NCI-H82 treated with DMSO at 0.1 percent for 48 hours (cell line): ENCODE data around the gene SLC7A8.

Experiments
- DNase-seq: peaks from one replicate; lab custom pipeline; 2025; ENCODE audit not compliant: unreplicated experiment; lab: John Stamatoyannopoulos, UW

The SLC7A8 gene

GRCh38 chr14:23159532-23159931, 23.9 kb downstream of the SLC7A8 start:
- no peak for DNase-seq

- DNase-seq = no peak
Measured at GRCh38 chr14:23158779-23159178, 24.7 kb downstream of the SLC7A8 start.

GRCh38 chr14:23154964-23155587, 28.4 kb downstream of the SLC7A8 start:
- peak; percentile 93 for DNase-seq

- DNase-seq = peak; percentile 77
Measured at GRCh38 chr14:23153851-23154796, 29.3 kb downstream of the SLC7A8 start.

DNA sequence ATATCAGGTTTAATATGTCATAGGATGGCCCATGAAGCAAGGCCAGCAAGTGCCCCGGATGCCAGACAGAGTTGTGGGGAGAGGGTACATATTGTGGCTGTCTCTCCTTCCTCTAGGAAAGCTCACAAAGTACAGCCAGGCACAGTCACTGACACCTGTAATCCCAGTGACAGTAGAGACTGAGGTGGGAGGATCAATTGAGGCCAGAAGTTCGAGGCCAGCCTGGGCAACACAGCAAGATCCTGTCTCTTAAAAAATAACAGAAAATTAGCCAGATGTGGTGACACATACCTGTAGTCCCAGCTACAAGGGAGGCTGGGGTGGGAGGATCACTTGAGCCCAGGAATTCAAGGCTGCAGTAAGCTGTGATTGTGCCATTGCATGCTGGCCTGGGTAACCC, 32.1 kb downstream of the SLC7A8 start:
- no peak for DNase-seq

- DNase-seq = no peak
Measured at GRCh38 chr14:23149745-23150144, 33.7 kb downstream of the SLC7A8 start.

DNA sequence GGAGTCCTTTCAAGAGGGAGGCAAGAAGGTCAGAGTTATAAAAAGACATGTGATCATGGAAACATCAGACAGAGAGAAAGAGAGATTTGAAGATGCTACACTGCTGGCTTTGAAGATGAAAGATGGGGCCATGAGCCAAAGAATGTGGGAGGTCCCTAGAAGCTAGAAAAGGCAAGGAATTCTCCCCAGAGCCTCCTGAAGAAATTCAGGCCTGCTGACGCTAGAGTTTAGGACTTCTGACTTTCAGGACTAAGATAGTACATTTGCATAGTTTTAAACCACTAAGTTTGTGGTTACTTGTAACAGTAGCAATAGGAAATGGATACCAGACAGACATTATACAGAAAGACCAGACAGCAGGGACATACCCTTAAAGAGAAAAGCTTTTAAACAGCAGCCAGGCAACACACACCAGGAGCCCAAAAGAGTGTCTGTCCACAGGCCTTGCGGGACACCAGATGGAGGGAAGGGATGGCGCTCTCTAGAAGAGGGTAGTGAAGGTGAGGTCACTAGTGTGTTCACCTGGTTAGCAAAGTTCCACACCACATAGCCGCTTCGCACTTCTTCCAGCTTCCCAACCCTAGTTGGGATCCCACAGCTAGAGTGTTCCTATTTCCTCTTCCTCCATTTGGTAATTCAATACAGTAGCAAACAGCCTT, 34.7 kb downstream of the SLC7A8 start:
- no peak for DNase-seq

GRCh38 chr14:23147676-23148075, 35.8 kb downstream of the SLC7A8 start:
- DNase-seq = no peak

GRCh38 chr14:23146980-23147379, 36.5 kb downstream of the SLC7A8 start:
- no peak for DNase-seq

DNA sequence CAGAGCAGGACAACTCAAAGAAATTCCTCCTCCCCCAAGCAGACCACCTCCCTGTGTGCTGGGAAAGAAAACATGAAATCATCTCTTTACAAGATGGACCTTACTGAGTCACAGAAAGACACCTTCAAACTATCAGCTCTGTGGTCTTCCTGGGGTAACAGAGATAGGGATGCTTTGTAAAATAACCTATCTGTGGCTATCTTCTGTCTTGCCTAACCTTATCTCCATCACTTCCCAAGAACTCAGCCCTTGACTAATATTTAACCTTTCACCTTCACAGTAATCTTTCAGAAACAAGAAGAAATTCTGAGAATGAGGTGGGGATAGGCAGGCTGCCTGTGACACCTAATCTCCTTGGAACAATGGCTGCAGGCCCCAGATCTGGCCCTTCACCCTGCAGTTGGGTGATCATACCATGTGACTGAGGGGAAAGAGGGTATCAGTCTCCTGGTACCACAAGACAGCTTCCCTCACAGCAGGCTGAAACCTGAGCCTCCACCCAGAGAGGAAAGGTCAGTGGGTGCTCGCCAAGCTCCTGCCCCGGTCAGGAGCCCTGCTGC, 37.0 kb downstream of the SLC7A8 start:
- no peak for DNase-seq

- DNase-seq = peak; percentile 26
Measured at GRCh38 chr14:23145794-23146350, 37.6 kb downstream of the SLC7A8 start.

GRCh38 chr14:23143911-23144310, 39.5 kb downstream of the SLC7A8 start:
- no peak for DNase-seq

DNA sequence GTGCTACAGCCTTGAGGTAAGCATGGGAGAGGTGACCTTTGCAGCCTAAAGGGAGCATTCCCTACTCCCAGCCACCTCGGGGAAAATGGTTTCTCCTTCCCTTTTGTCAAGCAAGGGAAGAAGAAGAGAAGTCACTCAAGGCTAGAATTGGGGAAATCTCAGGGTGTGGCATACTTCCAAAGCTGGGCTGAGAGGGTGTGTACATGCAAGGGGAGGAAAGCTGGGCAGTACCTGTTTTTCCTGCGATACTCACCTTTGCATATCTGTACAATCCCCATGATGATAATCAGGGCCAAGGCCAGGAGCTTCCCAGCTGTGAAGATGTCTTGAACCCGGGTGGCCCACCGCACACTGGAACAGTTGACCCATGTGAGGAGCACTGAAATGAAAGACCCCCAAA, 40.6 kb downstream of the SLC7A8 start:
- DNase-seq = no peak

GRCh38 chr14:23141706-23142444, 41.6 kb downstream of the SLC7A8 start:
- DNase-seq = no peak

DNA sequence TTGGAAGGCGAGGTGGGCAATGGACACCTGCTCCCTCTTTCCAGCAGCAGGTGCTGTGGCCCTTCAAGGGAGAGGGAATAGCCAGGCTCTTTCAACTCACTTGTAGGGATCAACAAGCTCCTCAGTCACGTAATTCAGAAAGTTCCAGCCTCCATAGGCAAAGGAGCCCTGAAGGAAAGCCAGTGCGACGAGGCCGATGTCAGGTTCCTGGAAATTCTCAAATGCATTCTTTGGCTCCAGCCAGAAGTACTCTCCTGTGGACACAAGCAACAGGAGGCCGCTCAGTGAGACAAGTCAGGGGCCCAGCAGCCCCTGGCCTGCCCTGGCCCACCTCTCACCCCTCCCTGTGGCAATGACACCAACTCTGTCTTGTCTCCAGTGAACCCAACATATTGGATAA, 43.1 kb downstream of the SLC7A8 start:
- no peak for DNase-seq

- no peak for DNase-seq
Measured at GRCh38 chr14:23139874-23140273, 43.6 kb downstream of the SLC7A8 start.

GRCh38 chr14:23137813-23138535, 45.5 kb downstream of the SLC7A8 start:
- DNase-seq = peak; percentile 83

DNA sequence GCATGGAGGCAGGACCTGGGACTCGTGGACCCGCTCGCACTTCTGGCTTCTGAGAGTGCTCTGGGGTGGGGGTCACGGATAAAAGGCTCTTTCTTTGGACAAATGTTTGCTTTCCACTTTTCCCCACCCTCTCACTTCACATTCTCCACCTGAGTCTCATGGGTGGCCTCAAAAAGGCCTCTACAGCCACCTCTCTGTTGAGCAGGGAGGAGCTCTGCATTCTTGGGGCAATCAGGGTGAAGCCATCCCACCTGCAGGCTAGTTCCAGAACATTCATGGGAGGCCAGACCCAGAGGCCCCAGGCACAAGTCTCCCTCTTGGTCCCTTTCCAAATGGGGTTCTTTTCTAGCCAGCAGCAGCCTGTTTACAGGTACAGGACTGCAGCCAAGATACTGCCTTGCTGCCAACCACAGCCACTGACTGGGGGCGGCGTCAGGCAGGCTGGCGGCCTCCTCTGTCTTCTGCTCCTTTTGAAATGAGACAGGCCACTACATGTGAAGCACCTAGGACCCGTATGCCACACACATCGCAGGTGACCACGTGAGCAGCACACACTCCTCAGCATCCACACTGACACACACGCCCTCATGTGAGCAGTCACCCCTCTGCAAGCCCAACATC, 46.2 kb downstream of the SLC7A8 start:
- no peak for DNase-seq

DNA sequence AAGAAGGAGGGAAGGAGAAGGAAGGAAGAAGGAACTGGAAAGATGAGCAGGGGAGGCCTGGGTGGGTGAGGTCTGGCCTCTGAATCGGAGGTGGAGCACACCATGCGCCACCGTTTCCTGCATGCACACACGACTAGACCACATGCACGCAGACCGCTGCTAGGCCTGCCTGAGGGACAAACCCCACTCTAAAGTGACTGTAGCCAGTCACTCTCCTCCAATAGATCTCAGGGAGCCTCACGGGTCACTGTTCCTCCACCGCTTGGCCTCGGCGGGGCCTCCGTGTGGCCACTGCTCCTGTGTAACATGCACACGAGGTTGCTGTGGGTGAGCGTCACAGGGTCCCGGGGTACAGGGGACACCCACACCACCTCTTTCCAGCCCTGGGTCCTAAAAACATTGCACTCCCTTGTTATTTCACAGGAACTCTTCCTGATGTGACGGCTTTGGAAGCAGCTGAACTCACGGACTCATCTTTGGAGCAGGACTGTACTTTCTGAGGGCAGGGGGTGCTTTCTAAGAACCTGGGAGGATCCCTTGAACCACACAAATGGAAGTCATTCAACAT, 46.8 kb downstream of the SLC7A8 start:
- no peak for DNase-seq
